Astrocyte (in vitro differentiated cells and primary cell): ENCODE data around the gene PTGR3.

Experiments
- EZH2 ChIP-seq: IDR thresholded peaks from 2 replicates; pipeline ENCODE4 v1.6.1; 2012; ENCODE audit warnings: mild to moderate bottlenecking, low read length, inconsistent platforms; ENCODE audit not compliant: insufficient read depth
- TF ChIP-seq, protein P1 (sequence below): IDR thresholded peaks from 2 replicates; pipeline ENCODE4 v1.5.1; 2011; ENCODE audit warnings: low read depth, mild to moderate bottlenecking, inconsistent platforms, low read length, moderate library complexity; ENCODE audit not compliant: insufficient read depth

- TF ChIP-seq, protein P1, sequence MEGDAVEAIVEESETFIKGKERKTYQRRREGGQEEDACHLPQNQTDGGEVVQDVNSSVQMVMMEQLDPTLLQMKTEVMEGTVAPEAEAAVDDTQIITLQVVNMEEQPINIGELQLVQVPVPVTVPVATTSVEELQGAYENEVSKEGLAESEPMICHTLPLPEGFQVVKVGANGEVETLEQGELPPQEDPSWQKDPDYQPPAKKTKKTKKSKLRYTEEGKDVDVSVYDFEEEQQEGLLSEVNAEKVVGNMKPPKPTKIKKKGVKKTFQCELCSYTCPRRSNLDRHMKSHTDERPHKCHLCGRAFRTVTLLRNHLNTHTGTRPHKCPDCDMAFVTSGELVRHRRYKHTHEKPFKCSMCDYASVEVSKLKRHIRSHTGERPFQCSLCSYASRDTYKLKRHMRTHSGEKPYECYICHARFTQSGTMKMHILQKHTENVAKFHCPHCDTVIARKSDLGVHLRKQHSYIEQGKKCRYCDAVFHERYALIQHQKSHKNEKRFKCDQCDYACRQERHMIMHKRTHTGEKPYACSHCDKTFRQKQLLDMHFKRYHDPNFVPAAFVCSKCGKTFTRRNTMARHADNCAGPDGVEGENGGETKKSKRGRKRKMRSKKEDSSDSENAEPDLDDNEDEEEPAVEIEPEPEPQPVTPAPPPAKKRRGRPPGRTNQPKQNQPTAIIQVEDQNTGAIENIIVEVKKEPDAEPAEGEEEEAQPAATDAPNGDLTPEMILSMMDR = no peak
- no peak for TF ChIP-seq EZH2
Observed at GRCh38 chr18:75211002-75211621, 2.2 kb upstream of the PTGR3 start.
